Measurements from ENCODE around the gene DIAPH2.

The DIAPH2 gene

GRCh38 chrX:97210501-97210900, 525.9 kb downstream of the DIAPH2 start:
- no peak for DNase-seq

GRCh38 chrX:97211070-97211469, 526.4 kb downstream of the DIAPH2 start:
- DNase-seq, result no peak

DNA sequence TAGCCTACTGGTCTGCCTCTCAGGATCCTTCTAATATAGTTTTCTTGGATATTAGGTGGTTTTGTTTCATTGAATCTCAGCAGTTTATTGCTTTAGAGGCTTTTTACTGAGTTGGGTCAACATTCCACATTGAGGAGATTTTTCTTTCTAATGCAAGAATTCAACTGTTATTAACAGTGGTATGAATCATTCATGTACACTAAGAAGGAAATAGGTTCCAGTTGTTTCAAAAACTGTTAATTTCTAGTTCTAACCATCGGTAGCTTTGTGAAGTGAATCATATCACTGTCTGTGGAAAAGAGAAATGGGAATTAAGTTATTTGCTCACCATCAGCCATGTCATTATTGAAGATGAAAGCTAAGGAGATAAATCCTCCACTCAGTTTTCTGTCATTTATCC, 530.5 kb downstream of the DIAPH2 start:
- DNase-seq, result no peak

GRCh38 chrX:97224148-97224547, 539.5 kb downstream of the DIAPH2 start:
- no peak for DNase-seq

- DNase-seq, result no peak
Observed at GRCh38 chrX:97229318-97229717, 544.7 kb downstream of the DIAPH2 start.

- no peak for DNase-seq
Observed at GRCh38 chrX:97230948-97231347, 546.3 kb downstream of the DIAPH2 start.

- peak; percentile 60 for DNase-seq
Observed at GRCh38 chrX:97234471-97235081, 549.9 kb downstream of the DIAPH2 start.

DNA sequence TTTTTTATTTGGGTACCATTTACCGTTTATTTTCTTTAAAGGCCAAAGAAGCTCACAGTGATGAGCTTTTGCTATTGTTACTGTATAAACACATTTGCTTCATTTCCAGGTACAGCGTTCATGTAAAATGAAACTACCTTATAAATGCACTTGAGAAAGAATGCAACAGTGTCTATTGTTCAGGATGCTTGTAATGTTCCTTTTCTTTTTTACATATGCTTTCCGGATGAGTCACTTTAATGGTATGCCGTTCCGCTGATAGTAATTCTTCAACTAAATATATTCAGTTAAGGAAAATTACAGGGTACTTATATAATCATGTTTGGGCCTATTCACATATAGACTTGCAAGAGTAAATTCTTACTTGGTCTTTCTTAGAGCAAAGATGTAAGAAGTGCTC, 554.0 kb downstream of the DIAPH2 start:
- DNase-seq, result no peak

GRCh38 chrX:97252111-97252510, 567.5 kb downstream of the DIAPH2 start:
- no peak for DNase-seq

DNA sequence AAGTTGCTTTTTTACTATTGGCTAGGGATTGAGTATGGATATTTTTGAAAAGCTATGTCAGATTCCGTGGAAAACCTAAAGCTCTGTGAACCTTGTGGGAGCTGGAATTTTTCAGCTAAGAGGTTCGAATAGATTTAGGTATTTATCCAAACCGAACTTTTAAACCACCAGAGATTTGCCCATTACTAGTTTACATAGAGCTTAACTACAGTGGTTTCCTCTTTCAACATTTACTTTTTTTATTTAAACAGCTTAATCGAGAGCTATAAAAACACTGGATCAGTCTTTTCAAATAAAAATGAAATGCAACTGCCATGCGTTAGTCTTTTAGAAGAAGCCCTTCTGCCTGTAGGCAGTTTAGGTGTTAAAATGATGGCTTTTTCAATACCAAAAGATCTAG, 576.0 kb downstream of the DIAPH2 start:
- no peak for DNase-seq

DNA sequence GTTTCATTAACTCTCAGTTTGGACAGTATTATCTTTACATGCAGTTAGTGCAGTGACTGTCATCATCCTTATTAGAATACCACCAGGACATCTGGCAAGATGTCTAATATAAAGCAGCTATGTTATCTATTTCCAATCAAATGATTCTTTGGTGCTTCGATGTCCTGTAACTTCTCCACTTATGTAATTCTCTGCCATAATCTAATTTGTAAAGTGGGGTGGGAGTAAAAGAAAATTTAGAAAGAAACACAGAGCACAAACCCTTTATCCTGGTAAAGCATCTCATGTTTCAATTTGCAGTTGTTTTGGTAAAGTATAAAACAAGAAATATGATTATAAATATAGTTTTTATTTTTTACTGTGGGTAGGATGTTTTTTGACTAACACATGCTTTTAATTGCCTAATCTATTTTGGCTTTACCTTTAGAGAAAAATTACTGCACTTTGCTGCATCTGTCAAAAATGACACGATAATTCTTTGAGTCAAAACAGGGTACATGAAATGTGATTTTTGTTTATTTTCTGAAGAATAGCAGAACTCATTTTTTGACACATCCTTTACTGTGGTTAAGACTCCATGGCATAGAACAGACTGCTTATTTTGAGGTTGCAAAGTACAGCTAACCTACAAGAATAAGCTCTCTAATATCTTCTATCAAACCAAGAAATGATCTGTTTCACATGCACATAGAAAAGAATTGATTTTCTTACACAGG, 581.9 kb downstream of the DIAPH2 start:
- no peak for DNase-seq

- no peak for DNase-seq
Observed at GRCh38 chrX:97267396-97268181, 582.9 kb downstream of the DIAPH2 start.

- no peak for DNase-seq
Observed at GRCh38 chrX:97268182-97268680, 583.6 kb downstream of the DIAPH2 start.

DNA sequence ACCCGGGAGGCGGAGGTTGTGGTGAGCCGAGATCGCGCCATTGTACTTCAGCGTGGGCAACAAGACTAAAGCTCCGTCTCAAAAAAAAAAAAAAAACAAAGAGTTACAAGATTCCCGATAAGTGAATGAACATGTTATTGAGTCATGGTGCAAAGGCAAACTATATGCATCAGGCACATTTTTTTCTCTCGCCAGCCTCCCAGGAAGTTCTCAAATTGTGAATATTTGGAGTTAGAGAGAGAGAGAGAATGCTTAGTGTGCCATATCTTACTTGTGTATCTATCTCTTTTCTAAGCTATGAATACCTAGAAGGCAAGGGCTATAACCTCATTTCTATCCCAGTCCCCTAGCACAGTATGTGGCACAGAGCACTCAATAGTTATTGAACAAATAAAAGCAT, 599.9 kb downstream of the DIAPH2 start:
- no peak for DNase-seq

DNA sequence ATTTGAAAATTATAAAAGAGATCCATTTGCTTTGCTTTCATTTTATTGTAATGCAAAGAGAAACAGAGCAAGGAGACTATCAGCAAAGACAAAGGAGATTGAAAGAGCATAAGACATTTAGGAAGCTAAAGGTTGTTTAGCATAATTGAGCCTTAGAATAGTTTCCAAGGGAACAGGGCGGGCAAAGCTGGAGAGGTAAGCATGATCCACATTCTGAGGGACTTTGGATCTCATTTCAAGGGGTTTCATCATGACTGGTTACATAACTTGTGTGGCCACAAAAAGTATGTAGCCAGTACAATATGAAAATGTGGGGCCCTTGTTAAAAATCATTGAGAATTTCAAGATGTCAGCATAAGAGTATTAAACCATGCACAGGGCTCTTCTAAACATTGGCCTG, 605.6 kb downstream of the DIAPH2 start:
- DNase-seq, result no peak

- no peak for DNase-seq
Observed at GRCh38 chrX:97294041-97294440, 609.4 kb downstream of the DIAPH2 start.

DNA sequence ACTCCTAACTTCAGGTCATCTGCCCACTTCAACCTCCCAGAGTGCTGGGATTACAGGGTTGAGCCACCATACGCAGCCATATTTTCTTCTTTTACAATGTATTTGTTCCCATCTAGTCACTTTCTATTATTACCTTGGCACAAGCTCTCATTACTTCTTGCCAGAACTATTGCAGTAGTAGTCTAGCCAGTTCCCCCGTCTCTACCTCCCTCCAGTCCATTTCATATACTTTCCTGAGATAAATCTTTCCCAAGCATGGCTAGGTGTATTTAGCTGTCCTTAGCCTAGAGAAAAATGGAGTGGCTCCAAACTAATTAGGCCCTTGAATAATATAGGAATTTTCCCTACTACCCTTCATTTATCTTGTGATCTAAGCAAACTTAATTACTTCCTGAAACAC, 611.3 kb downstream of the DIAPH2 start:
- DNase-seq, result no peak

DNA sequence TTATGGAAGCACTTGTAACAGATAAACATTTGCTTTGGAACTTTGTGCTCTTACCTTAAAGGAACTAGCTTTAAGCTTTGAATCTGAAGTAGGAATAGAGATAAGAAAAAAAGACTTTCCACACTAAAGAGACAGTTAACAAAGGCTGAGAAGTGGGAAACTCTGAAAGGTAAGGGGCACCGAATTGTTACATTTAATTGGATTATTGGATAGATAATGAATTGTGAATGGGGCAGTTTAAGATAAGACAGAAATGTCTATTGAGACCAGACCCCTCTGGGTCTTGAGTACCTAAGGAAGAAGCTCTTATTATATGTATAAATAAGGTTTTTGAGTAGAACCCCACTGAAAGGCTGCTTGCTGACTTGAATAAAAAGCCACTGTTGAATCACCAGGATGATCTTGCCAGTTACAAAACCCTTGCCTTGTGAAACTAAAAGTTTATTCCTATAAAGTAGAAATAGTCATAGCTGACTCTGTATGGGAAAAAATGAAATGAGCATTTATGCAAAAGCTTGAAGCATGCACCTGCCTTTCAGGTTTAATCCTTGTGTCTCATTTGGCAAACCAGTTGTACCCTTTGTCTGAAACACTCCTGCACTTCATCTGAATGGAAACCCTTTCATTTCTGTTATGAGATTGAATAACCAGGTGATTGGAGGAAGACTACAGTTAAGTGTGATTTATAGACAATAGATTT, 622.3 kb downstream of the DIAPH2 start:
- DNase-seq, result no peak

DNA sequence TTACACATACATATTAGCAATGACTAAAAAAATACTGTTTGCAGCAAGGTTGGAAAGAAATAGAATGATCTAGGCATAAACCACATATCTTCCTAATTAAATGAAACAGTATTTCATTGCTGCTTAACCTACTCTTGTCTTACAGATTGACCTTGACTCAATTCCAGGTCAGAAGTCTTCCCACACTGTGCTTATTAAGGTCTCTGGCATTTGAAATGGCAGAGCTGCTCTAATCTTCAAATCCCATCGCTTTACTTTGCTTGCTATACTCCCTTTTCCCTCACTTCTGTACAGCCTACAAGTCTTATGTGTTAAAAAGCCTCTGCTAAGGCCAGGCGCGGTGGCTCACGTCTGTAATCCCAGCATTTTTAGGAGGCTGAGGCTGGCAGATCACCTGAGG, 623.5 kb downstream of the DIAPH2 start:
- DNase-seq, result no peak

DNA sequence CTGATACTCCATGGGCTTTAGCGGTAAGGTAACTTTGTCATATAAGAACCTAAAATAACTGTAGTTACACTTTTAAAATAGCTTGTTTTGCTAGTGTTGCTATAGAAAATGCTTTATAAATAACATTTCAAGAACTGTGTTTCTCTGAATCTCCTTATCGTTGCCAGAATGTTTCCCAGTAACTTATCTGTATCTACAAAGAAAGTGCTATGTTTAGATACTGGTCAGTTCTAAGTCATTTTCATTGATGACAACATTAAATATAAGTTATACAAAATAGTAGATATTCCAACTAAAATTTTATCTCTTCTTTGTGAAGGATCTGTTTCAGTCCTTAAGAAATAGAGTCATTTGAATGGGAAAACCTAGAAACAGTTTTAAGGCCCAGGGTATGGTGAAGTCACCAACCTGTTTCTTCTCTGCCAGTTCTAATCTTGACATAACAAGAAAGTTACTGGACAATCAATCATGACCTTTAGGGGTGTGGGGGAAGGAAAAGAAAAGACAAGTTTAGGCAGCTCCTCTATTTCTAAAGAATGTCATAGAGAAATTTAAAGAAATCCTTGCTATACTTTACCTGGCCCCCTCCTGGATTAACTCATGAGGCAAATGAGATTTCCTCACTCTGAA, 625.0 kb downstream of the DIAPH2 start:
- peak; percentile 22 for DNase-seq

GRCh38 chrX:97310373-97310772, 625.7 kb downstream of the DIAPH2 start:
- DNase-seq, result no peak

GRCh38 chrX:97311066-97311778, 626.6 kb downstream of the DIAPH2 start:
- DNase-seq, result no peak

Measured in hematopoietic multipotent progenitor cell treated with erythropoietin and hydrocortisone succinate and interleukin-3 and kit ligand, for 4 days (in vitro differentiated cells).